ENCODE data around the gene LMO2.

Gene LMO2

GRCh38 chr11:33913991-33914390 is 22.1 kb upstream of the LMO2 start:
- DNase-seq = no peak

GRCh38 chr11:33912405-33913361 is 20.8 kb upstream of the LMO2 start:
- DNase-seq = no peak

DNA sequence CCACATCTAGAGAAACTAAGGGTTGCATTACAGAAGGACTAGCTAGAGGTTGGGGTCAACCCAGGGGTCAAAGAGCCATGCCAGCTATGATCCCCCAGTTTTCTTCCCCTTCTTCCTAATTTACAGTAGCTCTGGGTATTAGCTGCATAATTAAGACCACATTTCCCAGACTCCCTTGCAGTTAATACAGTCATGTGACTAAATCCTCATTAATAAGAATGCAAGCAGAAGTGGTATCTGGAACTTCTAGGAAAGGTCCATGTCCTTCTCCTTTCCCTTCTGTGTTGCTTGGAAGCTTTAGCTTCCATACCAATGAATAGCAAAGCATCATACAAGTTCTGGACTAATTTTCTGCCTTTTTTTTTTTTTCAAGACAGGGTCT is 19.1 kb upstream of the LMO2 start:
- DNase-seq = no peak

DNA sequence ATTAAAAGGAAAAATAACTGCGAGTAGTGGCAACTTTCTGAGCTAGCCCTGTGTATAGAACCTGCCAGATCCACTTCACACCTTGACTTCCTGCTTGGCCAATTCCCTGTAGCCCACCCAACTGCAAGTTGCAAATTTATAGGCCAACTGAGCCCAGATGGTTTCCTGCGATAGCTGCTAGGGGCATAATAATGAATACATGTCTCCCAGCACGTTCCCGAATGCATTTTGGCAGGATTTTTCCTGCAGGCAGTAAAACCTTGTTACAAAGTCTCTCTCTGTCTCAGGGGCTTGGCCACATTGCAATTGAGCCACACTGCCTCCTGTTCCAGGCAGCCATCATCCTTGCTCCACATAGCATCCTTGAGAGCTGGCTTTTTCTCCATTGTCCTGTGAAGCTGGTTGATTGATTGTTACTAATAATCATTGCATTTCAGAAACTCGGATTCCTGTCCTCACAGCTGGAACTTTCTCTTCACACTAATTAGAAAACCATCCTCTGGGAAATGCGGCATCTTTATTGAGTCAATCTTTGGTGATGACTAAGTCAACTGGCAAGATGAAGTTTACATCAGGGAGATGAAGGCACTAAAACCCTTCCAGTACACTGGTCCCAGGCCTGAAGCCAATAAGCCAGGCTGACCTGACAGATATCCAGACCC is 18.6 kb upstream of the LMO2 start:
- no peak for DNase-seq

- no peak for DNase-seq
Observed at GRCh38 chr11:33909552-33909951, 17.7 kb upstream of the LMO2 start.

GRCh38 chr11:33909150-33909549 is 17.3 kb upstream of the LMO2 start:
- DNase-seq = no peak

DNA sequence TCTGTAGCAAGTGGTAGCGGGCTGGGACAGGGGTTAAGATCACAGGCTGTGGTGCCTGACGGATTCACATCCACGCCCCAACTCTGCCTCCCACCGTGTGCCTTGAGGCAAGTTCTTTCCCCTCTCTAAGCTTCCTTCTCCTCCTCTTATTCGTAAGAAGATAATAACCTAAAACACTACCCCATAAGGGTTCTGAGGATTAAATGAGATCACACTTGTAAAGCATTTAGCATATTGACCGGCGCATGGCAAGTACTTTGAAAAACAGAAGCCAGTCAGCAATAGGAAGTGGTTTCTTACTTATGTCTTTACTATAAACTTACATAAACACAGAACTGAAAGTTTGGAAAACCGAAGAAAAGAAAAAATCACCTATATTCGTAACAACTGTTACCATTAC is 15.5 kb upstream of the LMO2 start:
- no peak for DNase-seq

DNA sequence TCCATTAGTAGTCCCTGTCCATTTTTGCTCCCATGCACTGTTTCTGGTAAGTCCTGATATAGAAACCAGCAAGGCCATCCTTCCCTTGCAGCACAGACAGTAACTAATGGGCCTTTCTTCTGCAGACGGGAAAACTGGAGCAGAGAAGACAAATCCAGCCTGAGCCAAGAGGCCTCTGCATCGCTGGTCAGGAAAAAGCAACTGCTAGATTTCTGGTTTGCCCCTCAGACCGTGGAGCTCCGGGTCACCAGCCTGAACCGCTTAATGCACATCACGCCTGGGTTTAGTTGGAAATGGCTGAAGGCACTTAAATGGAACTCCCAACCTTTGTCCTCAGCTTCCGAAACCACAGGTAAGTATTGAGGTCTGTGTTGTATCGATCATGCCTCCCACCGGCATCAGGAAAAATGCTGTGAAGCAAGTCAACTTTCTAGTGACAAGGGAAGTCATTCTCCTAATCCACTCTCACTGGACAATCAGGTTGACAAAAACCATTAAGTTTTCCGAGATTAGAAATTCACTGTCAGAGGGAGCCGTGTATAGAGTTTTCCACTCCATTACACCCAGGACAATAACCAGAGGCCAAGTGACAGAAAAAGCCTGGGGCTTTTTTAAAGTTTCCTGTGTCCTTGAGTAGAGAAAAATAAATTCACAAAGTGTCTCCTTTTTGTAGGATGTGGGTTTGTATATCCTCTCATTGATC is 14.8 kb upstream of the LMO2 start:
- no peak for DNase-seq

DNA sequence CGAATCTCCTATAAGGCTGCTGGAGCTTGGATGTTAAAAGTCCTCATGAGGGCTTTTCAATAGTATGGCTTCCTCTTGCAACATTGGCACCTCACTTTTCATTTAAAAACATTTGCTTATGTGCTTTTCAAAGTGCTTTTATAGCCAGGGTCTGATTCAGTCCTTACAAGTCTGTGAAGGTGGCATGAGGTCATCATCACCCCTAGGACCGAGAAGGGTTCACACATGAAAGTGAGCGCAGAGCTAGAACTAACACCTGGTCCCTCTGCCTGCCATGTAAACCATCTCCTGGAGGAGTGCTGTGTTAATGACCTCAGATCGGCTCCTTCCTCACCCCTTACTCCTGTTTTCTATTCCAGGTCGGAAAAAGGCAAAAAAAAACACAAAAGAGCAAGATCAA is 12.2 kb upstream of the LMO2 start:
- no peak for DNase-seq

- DNase-seq = no peak
Observed at GRCh38 chr11:33900159-33900840, 8.4 kb upstream of the LMO2 start.

GRCh38 chr11:33899400-33900037 is 7.6 kb upstream of the LMO2 start:
- DNase-seq = no peak

- no peak for DNase-seq
Observed at GRCh38 chr11:33898957-33899356, 7.1 kb upstream of the LMO2 start.

DNA sequence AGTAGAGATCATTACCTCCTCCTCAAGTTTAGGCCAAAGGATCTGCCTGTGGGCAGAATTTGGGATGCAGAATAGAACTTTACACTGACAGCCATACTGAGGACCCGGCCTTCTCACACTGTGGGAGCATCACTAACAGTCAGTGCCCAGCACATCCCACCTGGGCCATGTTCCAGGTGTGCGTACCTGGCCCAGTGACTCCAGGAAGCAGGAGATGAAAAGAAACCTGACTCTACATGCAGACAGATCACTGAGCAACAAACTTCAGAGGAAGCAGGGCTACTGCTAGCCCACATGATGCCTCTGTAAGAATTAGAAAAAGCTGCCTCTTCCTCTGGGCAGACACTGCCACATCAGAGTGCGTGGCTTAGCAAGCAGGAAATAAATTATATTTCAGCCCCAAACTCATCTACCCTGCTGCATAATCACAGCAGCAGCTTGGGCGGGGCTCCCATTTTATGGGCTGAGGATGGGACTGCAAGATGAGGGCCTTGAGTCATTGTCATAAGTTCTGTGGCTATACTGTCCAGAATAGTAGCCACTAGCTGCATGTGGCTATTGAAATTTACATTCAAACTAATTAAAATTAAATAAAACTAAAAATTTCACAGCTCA is 6.0 kb upstream of the LMO2 start:
- no peak for DNase-seq

GRCh38 chr11:33896911-33897310 is 5.0 kb upstream of the LMO2 start:
- no peak for DNase-seq

DNA sequence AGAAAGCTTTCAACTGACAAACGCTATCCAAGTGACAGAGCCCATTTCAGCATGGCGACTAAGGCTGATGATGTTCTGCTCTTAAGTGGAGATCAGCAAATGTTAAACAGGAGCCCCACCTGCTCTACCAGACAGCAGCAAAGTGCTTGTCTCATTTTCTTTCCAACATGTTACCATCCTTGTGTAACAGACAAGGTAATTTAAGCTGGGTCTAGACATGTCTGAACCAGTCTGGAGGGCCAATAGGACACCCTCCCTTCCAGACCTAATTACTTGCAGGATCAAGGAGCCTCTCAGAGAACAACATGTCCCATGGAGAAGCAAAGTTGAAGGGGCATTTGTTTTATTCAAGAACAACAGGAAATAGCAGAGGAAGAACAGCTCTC is 3.9 kb upstream of the LMO2 start:
- DNase-seq = no peak

DNA sequence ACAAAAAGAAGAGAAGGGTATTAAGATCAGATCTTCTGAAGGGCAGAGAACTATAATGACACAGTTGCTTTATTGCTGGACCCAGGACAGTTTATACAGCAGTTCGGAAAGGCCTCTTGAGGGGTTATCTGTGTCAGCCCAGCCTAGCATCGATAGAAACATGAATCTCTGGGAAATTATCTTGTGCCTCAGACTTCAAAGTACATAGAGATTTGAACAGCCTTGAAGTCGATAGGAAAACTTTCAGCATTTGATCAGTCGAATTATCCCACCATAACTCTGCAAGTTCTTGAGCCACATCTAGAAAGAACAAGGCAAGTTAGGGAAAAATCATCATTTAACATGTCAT is 2.5 kb upstream of the LMO2 start:
- DNase-seq = no peak

- DNase-seq = no peak
Observed at GRCh38 chr11:33893711-33894397, 2.0 kb upstream of the LMO2 start.

GRCh38 chr11:33892906-33893594 is 1.2 kb upstream of the LMO2 start:
- no peak for DNase-seq

DNA sequence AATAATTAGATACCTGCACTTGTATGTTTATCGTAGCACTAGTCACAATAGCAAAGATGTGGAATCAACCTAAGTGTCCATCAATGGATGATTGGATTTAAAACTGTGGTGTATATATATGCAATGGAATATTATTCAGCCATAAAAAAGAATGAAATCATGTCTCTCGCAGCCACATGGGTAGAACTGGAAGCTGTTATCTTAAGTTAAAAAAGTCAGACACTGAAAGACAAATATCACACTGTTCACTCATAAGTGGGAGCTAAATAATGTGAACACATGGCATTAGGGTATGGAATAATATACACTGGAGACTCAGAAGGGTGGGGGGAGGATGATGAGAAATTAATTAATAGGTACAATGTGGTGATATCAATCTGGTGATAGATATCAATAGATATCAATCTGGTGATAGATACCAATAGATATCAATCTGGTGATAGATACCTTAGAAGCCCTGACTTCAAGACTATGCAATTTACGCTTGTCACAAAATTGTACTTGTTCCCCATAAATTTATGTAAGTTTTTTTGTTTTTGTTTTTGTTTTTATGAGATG is 2.0 kb downstream of the LMO2 start:
- DNase-seq = no peak

- no peak for DNase-seq
Observed at GRCh38 chr11:33889296-33889695, 2.6 kb downstream of the LMO2 start.

DNA sequence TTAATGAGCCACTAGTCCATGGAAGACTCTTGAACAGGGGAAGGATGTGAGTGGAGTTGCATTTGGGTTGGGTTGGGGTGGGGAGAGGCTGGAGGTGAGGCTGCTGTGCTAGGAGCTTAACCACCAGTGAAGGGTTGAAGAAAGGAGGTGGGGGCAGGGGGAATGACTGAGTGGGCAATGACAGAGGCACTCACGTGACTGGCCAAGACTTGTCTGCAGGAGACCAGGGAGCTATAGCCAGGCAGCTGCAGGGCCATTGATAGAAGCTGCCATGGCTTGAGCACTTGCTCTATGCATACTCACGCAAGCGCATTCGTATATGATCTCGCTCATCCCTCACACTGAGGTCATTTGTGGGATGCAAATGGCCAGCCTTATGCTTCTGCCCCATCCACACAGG is 4.0 kb downstream of the LMO2 start:
- DNase-seq = no peak

Data from NCI-H2081 treated with DMSO at 0.1 percent for 48 hours (cell line).